Measurements from ENCODE around the gene RSPH10B2. TPM values are rescaled to one million over a fixed set of nuclear protein-coding genes. Genes with fewer than 3 reads are reported as not detected.
A peak's percentile ranks its signal among the peaks of the same experiment; 100 is the strongest.
"Not testable (repeated sequence)": the region's sequence is repeated elsewhere in the genome, so short reads cannot be mapped to it uniquely, and the experiment has no call there.

Gene RSPH10B2
- total RNA-seq, 2 donors from 2014 or later, result not detected

DNA sequence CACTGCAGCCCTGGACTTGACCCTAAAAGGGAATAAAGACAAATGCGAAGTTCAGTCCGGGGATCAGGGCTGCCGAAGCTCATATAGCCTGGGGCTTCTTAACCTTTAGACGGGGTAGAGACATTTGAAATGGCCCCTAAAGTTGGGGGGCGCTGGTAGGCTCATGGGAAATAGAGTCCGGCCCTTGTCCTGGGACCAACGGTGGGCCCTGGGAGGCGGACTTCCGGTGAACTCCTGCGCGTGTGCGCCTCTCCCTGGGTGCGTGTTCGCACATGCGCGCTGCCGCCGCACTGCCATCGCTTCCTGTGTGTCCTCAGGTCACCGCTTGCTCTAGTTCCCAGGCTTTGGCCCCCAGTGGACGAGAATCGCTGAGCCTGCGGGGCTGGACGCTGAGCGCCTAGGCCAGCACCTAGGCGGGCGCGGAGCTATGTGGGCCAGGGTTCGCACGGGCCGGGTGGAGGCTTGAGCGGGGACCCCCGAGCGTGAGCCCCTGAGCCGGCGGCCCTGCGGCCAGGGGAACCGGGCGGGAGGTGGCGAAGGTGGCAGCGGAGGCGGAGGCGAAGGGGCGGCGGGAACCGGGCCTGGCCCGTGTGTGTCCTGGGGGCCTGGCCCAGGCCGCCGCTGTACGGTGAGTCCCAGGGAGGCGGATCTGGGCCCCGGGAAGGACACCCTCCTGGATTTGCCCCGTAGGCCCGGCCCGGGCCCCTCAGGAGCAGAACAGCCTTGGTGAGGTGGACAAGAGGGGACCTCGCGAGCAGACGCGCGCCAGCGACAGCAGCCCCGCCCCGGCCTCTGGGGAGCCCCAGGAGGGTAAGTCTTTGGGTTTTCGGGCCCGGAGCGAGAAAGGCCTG, 24.2 kb upstream of the RSPH10B2 start:
- peak overlapping the region; percentile 86 for H3K4me3 ChIP-seq
- peak overlapping the region; percentile 65 to 72 for H3K27ac ChIP-seq
- H3K4me1 ChIP-seq (ENCODE audit: control insufficient read depth in 1 of 2, low read depth in 2 of 2), result peaks cover 3 to 13% of the 10 kb centered on the region in 2 donors
- H3K9me3 ChIP-seq, result no peaks in the 10 kb centered on the region
- H3K36me3 ChIP-seq, result peaks cover 9% of the 10 kb centered on the region
- ATAC-seq (ENCODE audit: insufficient number of reproducible peaks, low FRiP score, low read depth) (peak; percentile 98), DNase-seq (ENCODE audit: low spot score) (peak; percentile 68)
- TF ChIP-seq, protein P1, sequence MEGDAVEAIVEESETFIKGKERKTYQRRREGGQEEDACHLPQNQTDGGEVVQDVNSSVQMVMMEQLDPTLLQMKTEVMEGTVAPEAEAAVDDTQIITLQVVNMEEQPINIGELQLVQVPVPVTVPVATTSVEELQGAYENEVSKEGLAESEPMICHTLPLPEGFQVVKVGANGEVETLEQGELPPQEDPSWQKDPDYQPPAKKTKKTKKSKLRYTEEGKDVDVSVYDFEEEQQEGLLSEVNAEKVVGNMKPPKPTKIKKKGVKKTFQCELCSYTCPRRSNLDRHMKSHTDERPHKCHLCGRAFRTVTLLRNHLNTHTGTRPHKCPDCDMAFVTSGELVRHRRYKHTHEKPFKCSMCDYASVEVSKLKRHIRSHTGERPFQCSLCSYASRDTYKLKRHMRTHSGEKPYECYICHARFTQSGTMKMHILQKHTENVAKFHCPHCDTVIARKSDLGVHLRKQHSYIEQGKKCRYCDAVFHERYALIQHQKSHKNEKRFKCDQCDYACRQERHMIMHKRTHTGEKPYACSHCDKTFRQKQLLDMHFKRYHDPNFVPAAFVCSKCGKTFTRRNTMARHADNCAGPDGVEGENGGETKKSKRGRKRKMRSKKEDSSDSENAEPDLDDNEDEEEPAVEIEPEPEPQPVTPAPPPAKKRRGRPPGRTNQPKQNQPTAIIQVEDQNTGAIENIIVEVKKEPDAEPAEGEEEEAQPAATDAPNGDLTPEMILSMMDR (IDR thresholded peaks at IDR 0.05), result no peak
- no peaks in the 10 kb centered on the region for H3K27me3 ChIP-seq (replicated peaks; ENCODE audit: insufficient read depth)

DNA sequence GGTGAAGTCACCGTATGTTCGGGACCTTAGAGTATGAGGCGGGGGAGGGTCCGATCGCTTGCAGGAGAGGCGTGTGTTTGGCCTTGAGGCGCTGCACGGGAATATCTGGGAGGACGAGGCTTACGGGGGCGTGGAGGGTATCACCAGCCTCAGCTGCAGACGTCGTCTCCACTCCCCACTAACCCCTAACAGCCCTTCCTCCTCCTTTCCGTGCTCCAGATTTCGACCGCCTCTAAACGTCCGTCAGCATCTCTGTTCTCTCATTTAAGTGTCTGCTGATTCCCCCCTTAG, 23.6 kb upstream of the RSPH10B2 start:
- Histone ChIP-seq H3K36me3 (peaks cover 15% of the 10 kb centered on the region), H3K27ac (peak overlapping the region; percentile 65 to 72), H3K4me3 (peak overlapping the region; percentile 86), H3K4me1 (ENCODE audit: control insufficient read depth in 1 of 2, low read depth in 2 of 2) (peaks cover 3 to 13% of the 10 kb centered on the region in 2 donors), H3K9me3 (no peaks in the 10 kb centered on the region), H3K27me3 (replicated peaks; ENCODE audit: insufficient read depth) (no peaks in the 10 kb centered on the region)
- ATAC-seq (ENCODE audit: insufficient number of reproducible peaks, low FRiP score, low read depth) (no peak), DNase-seq (ENCODE audit: low spot score) (no peak)
- TF ChIP-seq, protein P1 (IDR thresholded peaks at IDR 0.05), result no peak

DNA sequence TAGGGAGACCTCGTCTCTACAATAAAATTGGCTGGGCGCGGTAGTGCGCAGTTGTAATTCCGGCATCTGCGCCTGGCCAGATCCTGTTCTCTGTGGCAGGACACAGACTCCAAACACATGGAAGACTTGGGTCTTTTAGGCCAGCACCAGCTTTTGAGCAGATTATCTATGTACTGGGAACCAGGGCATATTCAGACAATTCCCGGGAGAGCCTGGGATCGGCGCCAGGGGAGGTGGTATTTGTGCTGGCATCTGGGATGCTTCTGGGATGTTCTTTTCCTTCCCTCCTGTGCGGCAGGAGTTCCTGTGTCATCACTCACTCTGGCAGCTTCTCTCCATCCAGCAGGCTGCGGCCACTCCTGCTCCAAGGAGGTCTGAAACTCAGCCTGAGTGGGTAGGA, 15.5 kb upstream of the RSPH10B2 start:
- H3K27ac ChIP-seq; H3K9me3 ChIP-seq; ATAC-seq (ENCODE audit: insufficient number of reproducible peaks, low FRiP score, low read depth); H3K4me1 ChIP-seq (ENCODE audit: control insufficient read depth in 1 of 2, low read depth in 2 of 2); H3K27me3 ChIP-seq (replicated peaks; ENCODE audit: insufficient read depth); H3K4me3 ChIP-seq; DNase-seq (ENCODE audit: low spot score): not testable (repeated sequence)
- H3K36me3 ChIP-seq, result peaks cover 37% of the 10 kb centered on the region

DNA sequence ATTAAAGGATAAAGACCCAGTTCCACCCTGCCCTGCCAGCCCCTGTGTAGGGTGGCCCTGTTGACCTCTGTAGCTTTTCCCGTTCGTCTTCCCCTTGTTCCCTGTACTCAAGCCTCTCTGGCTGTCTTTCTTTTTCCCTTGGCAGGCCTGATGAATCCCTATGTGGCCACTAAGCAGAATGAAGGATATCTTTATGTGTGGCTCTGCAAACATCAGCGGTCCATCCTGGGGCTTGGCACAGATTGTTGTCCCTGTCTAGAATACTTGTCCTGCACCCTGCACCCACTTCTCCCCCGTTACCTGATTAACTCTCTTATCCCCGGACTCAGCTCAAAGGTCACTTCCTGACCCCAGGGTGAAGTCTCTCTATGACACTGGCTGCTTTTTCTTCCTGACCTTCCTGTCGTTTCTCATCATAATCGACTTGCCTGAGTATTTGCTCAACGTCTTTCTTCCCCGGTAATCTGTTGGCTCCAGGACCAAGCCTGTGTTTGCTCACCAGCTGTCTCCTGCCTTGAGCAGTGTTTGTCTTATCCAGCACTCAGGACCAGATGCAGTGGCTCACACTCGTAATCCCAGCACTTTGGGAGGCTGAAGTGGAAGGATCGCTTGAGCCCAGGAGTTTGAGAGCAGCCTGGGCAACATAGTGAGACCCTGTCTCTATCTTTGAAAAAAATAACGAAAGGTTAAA, 9.3 kb upstream of the RSPH10B2 start:
- not testable (repeated sequence) for H3K4me3 ChIP-seq; H3K27ac ChIP-seq; ATAC-seq (ENCODE audit: insufficient number of reproducible peaks, low FRiP score, low read depth); H3K27me3 ChIP-seq (replicated peaks; ENCODE audit: insufficient read depth); H3K36me3 ChIP-seq; DNase-seq (ENCODE audit: low spot score); H3K4me1 ChIP-seq (ENCODE audit: control insufficient read depth in 1 of 2, low read depth in 2 of 2); H3K9me3 ChIP-seq

DNA sequence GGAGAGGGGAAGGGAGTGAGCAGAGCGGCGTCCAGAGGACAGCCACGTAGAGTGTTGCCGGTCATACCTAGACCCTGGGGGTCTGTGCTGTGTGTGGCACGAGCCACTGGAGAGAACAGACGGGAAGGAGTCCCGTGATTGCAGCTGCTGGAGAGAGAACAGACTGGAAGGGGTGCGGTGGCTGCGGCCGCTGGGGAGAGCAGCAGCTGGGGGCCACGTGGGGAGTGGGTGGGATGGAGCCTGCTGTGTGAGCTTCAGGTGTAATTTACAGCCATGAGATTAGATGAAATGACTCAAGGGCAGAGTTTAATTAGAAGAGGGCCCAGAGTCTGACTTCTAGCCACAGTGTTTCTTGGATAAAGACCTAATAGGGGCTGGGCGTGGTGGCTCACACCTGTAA, 4.6 kb upstream of the RSPH10B2 start:
- DNase-seq (ENCODE audit: low spot score); H3K27ac ChIP-seq; H3K9me3 ChIP-seq; H3K27me3 ChIP-seq (replicated peaks; ENCODE audit: insufficient read depth); H3K4me1 ChIP-seq (ENCODE audit: control insufficient read depth in 1 of 2, low read depth in 2 of 2); H3K36me3 ChIP-seq; ATAC-seq (ENCODE audit: insufficient number of reproducible peaks, low FRiP score, low read depth); H3K4me3 ChIP-seq: not testable (repeated sequence)

DNA sequence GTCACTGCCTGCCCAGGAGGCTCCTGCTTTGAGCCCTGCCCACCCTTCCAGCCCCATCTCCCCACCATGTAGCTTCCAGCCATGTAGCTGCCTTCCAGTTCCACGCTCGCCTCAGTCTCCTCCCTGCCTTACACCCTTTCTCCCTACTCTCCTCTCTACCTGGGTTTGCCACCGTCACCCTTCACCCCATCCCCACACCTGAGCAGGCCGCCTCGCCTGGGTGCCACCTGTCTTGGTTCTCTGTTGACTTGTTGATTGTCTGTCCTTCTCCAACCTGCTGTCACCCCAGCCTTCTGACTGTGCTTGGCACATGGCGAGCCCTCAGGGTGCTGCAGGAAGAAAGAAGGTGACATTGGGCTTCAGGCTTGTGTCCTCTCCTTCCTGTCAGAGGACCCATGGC, 3.7 kb upstream of the RSPH10B2 start:
- H3K27ac ChIP-seq; H3K9me3 ChIP-seq; H3K27me3 ChIP-seq (replicated peaks; ENCODE audit: insufficient read depth); DNase-seq (ENCODE audit: low spot score); H3K4me1 ChIP-seq (ENCODE audit: control insufficient read depth in 1 of 2, low read depth in 2 of 2); ATAC-seq (ENCODE audit: insufficient number of reproducible peaks, low FRiP score, low read depth); H3K4me3 ChIP-seq; H3K36me3 ChIP-seq: not testable (repeated sequence)

DNA sequence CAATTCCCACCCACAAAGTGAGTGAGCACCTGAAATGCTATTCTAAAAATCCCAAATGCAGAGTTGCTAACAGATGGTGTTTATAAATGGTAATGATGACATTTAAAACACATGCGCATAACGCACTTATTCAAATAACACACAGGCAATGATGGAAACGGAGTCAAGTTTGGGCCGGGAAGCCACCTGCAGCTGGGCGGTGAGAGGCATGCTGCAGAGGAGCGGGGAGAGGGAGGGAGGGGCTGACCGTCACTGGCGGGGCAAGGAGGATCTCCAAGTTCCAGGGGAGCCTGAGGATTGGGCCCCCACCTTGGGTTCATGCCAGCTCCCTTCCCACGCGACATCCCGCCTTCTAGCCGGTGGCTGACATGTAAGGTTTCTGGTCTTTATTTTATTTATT, 7.3 kb downstream of the RSPH10B2 start:
- H3K4me3 ChIP-seq; H3K9me3 ChIP-seq; H3K36me3 ChIP-seq; H3K27me3 ChIP-seq (replicated peaks; ENCODE audit: insufficient read depth); H3K27ac ChIP-seq; DNase-seq (ENCODE audit: low spot score); ATAC-seq (ENCODE audit: insufficient number of reproducible peaks, low FRiP score, low read depth); H3K4me1 ChIP-seq (ENCODE audit: control insufficient read depth in 1 of 2, low read depth in 2 of 2): not testable (repeated sequence)

DNA sequence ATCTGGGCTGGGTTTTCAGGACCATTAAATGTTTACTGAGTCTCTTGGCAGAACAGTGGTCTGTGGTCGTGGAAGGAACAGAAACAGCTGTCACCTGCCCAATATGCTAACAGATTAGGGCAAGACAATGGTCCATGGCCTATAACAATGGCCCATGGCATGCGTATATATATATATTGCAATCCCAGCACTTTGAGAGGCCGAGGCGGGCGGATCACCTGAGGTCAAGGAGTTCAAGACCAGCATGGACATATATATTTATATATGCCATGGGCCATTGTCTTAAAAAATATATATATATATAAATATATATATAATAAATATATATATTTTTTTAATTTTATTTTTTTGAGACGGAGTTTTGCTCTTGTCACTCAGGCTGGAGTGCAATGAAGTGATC, 27.7 kb downstream of the RSPH10B2 start:
- ATAC-seq (ENCODE audit: insufficient number of reproducible peaks, low FRiP score, low read depth); DNase-seq (ENCODE audit: low spot score); H3K27ac ChIP-seq; H3K4me3 ChIP-seq; H3K9me3 ChIP-seq; H3K36me3 ChIP-seq; H3K27me3 ChIP-seq (replicated peaks; ENCODE audit: insufficient read depth); H3K4me1 ChIP-seq (ENCODE audit: control insufficient read depth in 1 of 2, low read depth in 2 of 2): not testable (repeated sequence)

DNA sequence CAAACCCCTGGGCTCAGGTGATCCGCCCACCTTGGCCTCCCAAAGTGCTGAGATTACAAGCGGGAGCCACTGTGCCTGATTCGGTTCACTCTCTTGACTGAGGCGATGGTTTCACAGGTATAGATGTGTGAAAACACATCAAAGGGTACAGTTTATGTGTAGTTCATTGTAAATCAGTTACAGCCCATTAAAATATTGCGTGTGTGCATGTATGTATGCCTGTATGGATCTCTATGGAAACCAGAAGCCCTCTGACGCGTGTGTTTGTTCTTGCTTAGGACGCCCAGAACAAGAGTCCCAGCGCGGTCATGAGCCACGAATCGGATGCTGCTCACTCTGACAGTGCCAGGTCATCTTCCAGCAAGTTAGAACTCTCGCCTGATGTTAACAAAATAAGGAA, 35.5 kb downstream of the RSPH10B2 start:
- not testable (repeated sequence) for H3K36me3 ChIP-seq; H3K27ac ChIP-seq; H3K4me1 ChIP-seq (ENCODE audit: control insufficient read depth in 1 of 2, low read depth in 2 of 2); DNase-seq (ENCODE audit: low spot score); H3K4me3 ChIP-seq; H3K27me3 ChIP-seq (replicated peaks; ENCODE audit: insufficient read depth); H3K9me3 ChIP-seq; ATAC-seq (ENCODE audit: insufficient number of reproducible peaks, low FRiP score, low read depth)

DNA sequence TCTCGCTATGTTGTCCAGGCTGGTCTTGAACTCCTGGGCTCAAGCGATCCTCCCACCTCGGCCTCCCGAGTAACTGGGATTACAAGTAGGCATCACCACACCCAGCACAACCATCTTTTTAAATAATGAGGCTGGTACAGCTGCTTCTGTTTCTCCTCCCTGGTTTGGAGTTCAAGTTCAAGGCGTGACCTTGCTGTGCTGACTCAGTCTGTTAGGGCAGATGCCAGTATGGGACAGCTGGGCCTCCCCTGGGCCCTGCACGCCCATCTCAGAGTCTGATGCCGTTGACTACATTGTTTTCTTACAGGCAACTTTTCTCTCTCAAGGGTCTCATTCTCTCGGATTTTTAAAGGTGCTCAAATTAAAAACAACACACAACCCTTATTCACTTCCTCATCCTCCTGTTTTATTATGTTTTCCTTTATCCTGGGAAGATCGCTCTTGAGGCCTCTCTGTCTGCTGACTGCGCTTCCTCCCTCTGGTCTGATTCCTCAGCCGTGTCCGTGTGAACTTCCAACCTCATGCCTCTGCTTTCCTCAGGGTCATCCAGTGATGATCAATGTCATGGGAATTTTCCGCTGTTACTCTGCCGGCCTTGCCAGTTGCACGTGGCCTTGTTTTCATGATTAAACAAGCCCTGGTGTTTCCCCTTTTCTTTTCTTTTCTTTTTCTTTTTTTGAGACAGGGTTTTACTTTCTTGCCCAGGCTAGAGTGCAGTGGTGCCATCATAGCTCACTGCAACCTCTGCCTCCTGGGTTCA, 38.4 kb downstream of the RSPH10B2 start:
- H3K4me1 ChIP-seq (ENCODE audit: control insufficient read depth in 1 of 2, low read depth in 2 of 2); H3K27me3 ChIP-seq (replicated peaks; ENCODE audit: insufficient read depth); H3K27ac ChIP-seq; H3K36me3 ChIP-seq; ATAC-seq (ENCODE audit: insufficient number of reproducible peaks, low FRiP score, low read depth); H3K4me3 ChIP-seq; DNase-seq (ENCODE audit: low spot score); H3K9me3 ChIP-seq: not testable (repeated sequence)
